AG09319 (cell line): ENCODE results near the gene RCL1.

Experiments
- DNase-seq: peaks from one replicate; pipeline ENCODE4 v3.0.0-alpha.2; 2010; ENCODE audit warnings: low read depth; ENCODE audit errors: extremely low read depth
- CTCF ChIP-seq: IDR thresholded peaks from 2 replicates; pipeline ENCODE4 v1.5.1; 2011; ENCODE audit warnings: low read depth, mild to moderate bottlenecking, inconsistent platforms, low read length, moderate library complexity

The RCL1 gene

GRCh38 chr9:4850603-4851310 is 58.0 kb downstream of the RCL1 start:
- no peak for DNase-seq
- TF ChIP-seq CTCF, result no peak

GRCh38 chr9:4852419-4852818 is 59.7 kb downstream of the RCL1 start:
- DNase-seq, result no peak
- TF ChIP-seq CTCF, result no peak

GRCh38 chr9:4854265-4854590 is 61.5 kb downstream of the RCL1 start:
- TF ChIP-seq CTCF, result no peak
- no peak for DNase-seq

GRCh38 chr9:4855841-4856240 is 63.1 kb downstream of the RCL1 start:
- DNase-seq, result no peak
- TF ChIP-seq CTCF, result no peak

GRCh38 chr9:4857163-4857810 is 64.5 kb downstream of the RCL1 start:
- no peak for TF ChIP-seq CTCF
- DNase-seq, result no peak

- DNase-seq, result no peak
- TF ChIP-seq CTCF, result no peak
Measured at GRCh38 chr9:4859035-4859434, 66.3 kb downstream of the RCL1 start.

GRCh38 chr9:4860383-4860782 is 67.6 kb downstream of the RCL1 start:
- no peak for TF ChIP-seq CTCF

More at GRCh38 chr9:4860383-4860782, 67.6 kb downstream of the RCL1 start:
- no peak for DNase-seq
